NCI-H460 (cell line): ENCODE data around the gene CDH13. TPM values are rescaled to one million over a fixed set of nuclear protein-coding genes. Genes with fewer than 3 reads are reported as not detected.

Source experiments
- DNase-seq: peaks from one replicate; pipeline ENCODE4 v3.0.0-alpha.2; 2016; ENCODE audit warnings: low read depth; ENCODE audit errors: extremely low read depth
- total RNA-seq: library from RNA; depleted of rRNA; stranded (reverse); fragments of >200 nt; shearing (Covaris generic); gene quantifications from 2 replicates; pipeline ENCODE4 v1.2.3, GENCODE V29; 2014

CDH13 gene
- total RNA-seq, 1 experiment from 2014 or later, result 123 TPM

DNA sequence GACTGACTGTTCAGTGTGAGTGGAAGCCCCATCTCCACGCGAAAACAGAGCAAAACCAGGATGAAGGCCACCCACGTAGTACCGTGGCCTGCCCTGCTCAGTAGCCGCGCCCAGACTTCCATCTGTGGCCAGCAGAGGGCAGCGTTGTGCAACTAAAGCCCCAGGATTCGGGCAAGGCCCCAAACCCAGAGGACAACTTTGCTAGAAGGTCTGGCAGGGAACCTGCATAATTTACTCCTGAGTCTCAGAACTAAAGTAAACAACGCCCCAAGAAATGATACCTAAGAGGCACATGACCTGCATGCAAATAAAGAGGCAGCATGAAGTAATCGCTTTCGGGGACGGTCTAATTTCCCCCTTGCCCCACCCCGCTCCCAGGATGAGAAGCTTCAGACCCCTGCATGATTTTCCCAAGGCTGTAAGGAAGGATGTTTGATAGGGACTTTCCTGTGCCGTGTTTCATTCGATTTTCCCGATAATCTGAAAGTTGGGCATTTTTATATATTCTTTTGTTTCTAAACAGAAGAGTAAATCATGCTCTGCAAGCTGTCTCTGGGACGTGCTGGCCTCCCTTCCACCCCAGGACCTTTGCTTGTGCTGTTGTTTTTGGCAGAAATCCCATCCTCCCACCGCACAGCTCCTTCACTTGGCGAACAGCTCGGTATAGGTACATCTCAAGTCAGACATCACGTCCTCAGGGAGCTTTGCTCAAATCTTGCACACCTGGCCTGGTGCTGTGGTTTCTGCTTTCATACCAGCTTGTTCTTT lies 1199.6 kb downstream of the CDH13 start:
- DNase-seq, result peak; percentile 57

DNA sequence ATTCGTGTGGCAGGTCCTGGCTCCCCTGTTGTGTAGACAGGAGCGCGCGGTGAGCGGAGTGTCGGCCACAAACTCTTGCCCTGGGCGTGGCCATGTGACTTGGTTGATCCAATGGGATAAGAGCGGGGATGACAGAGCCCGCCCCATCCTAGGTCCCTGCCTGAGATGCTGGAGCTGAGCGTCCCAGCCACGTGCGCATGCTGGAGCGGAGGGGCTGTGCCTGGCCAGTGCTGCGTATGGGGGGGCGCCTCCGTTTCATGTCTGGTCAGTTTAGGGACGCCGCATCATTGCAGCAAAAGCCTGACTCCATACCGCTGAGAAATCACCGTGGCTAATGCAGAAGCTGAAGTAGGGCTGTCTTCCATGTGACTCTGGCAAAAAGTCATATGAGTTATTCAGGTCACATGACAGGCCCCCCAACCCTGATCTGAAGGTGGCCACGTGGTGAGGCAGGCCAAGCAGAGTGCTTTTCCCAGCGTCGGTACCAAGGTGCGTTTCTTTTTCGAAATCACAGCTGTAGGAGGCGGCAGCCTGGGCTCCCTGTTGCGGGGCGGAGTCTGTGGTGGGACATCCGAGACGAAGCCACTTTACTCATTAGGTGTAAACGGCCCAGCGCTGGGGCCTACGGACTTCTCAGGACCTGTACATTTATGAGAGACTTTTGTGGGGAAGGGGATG lies 1203.5 kb downstream of the CDH13 start:
- no peak for DNase-seq

DNA sequence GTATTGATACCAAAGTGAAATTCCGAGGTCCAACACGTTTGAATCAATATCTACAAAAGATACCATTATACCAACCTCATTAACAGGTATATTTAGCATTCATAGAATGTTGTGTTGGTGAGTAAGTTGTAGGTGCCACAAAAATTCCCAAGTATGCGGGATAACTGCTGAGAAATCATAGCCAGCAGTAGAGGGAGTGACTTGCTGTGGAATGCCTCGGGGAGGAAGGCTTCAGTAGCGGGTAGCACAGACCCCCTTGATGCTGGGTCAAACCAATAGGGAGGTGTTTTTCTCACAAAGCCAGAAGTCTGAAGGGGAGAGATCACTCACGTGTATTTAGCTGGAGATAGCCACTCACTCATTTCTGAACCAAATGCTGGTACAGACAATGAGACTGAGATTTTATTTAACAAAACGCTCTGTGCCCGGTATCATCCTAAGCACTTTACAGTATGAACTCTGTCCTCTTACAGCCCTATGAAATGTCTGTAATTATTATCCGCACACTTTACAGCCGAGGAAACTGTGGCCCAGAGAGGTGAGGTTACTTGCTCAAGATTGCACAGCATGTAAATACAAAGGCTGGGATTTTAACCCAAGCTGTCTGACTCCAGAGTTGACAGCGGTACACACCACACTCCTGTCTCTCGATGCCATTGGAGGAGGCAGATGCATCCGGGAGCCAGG lies 1204.1 kb downstream of the CDH13 start:
- no peak for DNase-seq

DNA sequence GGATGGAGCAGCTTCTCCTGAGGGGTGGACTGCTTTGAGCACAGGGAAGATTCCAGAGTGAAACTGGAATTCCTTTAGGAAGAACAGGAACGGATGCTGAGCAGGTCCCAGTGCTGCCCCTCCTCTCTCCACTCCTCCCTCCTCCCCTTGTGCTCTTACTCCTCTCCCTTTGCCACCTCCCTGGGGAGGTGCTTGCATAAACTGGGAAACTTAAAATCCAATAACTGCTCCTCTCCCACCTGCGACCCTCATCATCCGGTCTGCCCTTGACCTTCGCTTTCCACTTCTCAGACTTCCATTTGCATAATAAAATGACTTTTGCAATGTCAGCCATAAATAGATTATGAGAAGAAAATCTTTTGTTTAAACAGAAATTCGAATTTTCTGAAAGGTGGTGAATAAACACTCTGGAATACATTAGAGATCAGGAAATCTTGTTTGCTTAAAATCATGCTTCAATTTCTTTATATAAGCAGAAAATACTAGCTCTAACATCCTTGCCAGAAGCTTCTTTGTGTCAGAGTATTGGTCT lies 1204.8 kb downstream of the CDH13 start:
- no peak for DNase-seq

DNA sequence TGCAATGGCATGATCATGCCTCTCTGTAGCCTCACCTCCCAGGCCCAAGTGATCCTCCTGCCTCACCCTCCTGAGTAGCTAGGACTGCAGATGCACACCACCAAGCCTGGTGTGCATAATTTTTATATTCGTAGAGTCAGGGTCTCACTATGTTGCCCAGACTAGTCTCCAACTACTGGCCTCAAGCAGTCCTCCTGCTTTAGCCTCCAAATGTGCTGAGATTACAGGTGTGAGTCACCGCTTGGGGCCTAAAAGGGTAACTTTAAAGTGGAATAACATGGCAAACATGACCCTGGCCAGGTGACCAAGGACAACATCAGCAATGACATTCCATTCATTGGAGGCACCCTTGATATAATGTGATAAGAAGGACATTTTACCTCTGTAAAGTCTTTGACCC lies 1207.2 kb downstream of the CDH13 start:
- DNase-seq, result no peak

DNA sequence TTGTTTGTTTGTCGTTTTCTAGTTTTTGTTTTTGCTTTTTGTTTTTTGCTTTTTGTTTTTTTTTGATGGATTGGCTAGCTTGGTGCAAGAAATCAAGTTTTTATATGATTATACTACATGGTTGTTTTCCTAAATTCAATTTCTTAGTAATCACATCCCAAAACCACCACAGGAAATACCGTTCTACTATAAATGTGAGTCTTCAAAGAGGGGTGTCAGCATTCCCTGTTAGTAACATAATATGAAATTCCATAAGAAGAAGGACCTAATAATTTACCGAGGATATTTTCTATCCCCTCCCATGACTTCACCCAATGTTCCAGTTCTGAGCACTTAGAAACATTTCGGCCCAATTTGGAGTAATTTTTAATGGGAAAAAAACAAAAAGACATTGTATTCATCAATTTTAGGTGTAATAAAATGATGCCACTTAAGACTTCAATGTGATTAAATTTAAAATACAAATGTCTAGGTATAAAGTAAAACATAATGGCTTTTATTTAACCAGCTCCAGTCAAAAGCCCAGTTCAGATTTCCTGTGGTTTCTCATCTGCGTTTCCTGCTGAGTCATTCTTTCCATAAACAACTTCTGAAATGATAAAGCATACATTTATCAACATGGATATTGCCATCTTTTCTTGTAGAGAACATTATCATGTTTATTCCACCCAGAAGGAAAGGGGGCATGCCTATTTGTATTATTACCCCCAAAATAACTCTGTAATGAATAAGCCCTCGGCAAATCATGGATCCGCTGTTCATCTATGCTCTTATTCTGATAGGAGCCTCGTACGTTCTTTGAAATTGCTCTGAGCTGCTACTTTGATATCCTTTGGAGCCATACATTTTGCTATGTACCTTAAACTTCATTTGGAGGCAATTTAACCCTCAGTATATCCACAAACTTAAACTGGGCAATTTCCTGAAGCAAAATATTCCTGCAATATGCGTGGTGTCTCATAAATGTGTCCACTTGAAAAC lies 1209.1 kb downstream of the CDH13 start:
- peak; percentile 53 for DNase-seq

DNA sequence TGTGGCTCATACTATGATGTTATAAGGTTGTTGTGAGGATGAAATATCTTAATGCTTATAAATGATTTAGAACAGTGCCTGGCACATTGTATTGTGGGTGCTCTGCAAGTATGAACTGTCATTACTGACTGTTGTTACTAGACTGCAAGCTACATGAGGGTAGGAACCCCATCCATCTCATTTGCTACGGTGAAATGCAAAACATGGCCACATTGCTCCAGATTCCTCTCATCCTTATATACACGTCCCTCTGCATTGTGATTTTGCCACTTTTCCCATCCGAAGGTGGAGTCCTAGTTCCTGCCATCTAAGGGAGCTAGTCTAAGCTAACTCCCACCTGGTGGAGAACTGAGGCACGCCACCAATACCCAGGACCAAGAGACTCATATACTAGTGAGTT lies 1210.8 kb downstream of the CDH13 start:
- DNase-seq, result no peak

DNA sequence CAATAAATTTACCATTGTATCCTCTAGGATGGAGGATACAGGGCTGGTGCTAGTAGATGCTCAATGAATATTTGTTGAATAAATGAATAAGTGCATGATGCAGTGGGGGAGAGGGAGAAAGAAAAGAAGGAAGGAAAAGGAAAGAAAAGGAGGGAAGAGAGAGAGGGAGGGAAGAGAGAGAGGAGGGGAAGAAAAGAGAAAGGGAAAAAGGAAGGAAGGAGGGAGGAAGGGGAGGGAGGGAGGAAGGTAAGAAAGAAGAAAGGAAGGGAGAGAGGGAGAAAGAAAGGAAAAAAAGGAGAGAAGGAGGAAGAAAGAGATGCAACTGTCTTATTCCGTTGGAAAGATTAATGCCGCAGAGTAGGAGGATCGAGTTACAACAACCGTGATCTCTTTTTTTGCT lies 1211.4 kb downstream of the CDH13 start:
- DNase-seq, result no peak

DNA sequence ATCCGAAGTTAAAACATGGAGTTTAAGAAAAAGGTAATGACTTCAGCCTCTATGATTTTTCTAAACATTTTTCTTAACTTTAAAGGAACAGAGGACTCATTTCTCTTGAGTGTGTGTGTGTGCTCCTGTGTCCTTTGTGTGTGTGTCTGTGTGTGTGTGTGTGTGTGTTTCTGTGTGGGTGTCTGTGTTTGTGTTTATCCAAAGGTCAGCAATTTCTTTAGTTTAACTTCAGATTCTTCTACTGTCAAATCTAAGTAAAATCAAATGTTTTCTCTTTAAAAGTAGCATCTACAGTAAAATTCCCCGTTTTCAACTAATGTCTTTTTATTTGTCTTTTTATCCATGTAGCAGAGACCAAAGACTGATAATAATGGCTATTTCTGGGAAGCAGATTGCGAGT lies 1212.8 kb downstream of the CDH13 start:
- no peak for DNase-seq

DNA sequence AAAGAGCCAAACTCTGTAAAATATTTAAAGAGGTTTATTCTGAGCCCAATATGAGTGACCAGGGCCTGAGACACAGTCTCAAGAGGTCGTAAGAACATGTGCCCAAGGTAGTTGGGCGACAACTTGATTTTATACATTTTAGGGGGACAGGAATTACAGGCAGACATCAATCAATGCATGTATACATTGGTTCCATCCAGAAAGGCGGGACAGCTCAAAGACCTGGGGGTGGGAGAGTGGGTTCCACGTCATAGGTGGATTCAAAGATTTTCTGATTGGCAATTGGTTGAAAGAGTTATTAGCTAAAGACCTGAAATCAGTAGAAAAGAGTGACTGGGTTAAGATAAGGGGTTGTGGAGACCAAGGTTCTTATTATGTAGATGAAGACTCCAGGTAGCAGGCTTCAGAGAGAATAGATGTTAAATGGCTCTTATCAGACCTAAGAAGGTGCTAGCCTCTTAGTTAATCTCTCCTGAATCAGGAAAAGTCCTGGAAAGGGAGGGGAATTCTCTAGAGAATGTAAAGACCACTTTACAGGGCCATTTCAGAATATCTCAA lies 1213.4 kb downstream of the CDH13 start:
- DNase-seq, result no peak

DNA sequence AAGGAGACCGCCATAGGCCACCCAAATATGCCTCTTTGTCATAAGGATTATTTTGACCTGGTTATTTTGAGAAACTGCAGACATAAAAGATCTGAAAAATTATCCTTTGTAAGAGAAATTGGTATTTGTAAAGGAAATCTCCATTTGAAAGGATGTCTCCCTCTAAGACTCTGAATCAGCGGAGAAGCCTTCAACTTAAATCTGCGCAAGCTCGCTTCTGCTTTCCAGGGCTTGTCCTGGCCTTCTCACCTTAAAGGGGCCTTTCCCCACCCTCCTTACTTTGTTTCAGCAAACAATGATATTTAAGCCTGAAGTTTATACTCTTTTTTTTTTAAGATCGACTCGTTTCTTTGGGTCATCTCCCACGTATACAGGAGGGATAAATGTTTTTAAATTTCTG lies 1215.5 kb downstream of the CDH13 start:
- no peak for DNase-seq

DNA sequence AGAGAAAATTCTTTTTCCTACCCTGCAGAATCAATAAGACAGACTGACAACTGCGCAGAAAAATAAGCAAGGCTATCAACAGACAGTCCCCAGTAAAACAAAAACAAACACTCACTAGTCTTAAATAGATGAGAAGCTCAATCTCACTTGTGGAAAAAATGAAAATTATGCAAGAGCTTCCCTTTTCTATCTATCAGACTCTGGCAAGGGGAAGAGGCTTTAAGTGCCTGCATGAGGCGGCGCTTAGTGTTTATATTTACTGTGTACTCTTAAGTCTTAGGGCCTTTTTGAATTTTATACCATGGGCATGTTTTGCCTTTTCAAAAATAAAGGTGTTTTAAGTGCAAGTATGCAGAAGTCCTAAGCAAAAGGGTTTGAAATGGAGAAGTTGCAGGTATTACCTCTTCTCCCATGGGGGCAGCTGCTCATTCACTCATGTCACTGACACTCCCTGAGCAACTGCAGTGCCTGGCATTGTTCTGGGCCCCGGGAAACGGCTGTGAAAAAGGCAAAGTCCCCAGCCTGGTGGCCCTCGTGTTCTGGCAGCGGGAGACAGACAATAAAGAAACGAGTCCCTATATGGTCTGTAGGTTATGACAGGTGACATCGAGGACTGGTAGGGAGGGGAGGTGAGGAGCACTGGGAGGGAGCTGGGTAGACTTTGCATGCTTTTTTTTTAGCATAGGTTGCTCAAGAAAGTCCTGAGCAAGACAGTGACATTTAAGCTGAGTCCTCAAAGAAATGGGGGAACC lies 1216.2 kb downstream of the CDH13 start:
- DNase-seq, result no peak

DNA sequence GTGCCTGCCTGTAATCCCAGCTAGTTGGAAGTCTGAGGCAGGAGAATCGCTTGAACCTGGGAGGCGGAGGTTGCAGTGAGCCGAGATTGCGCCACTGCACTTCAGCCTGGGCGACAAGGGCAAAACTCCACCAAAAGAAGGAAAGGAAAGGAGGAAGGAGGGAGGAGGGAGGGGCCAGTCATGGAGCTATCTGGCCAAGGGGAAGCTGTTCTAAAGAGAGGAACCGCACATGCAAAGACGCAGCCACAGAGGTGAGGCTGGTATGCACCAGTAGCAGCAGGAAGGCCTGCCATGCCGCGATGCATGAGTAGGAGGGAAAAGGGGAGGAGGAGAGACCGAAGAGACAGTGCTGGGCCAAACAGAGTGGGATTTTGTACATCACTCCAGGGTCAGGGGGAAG lies 1216.9 kb downstream of the CDH13 start:
- DNase-seq, result no peak

DNA sequence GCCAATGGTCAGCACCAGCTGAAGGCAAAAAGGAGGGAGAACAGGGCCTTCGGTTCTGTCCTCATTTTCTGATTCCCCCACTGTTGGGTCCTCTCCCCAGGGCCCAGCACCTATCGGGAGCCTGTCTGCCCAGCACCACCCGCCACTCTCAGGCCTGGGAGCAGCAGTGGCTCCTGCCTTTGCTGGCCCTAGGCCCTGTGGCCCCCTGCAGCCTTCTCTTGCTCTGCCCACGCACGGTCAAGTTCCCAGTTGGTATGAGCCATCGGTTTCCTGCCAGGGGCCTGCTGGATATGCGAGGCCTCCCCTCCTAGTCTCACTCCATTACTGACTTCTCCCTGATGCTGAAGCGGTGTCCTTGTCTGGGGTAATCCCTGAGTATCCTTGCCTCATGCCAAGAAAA lies 1218.5 kb downstream of the CDH13 start:
- no peak for DNase-seq

DNA sequence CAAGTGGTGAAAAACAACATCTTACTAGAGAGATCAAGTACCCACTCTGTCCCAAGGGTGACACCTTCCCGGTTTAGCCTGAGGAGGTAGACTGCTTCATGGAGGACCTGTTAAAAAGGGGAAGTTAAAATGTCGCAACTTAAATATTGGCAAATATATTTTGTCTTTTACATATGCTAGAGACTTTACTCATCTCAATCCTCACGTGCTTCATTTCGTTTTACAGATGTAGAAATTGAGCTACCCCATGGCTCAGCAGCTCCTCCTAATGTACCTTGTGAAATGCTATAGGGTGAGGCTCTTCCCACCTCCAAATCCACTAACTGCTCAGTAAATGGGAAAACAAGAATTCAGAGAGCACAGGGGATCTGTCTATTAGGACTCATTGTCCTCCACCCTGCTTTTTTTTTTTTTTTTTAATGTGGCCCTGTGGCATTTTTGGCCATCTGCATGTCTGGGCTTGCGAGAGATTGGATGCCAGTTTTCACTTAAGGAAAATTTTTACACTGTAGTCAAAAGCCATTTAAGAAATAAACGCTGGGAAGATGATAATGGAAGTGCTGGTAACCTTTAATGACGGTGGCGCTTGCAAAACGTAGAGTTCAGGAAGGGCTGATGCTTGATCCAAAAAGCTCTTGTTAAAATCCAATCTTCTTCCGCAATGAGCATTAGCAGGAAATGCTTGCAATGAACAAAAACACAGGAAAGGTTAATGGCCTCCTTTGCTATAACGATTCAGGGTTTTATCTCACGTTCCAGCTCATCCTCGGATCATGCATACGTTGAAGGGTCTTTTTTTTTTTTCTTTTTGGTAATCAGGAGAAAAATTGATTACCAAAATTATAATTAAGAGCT lies 1220.8 kb downstream of the CDH13 start:
- no peak for DNase-seq

DNA sequence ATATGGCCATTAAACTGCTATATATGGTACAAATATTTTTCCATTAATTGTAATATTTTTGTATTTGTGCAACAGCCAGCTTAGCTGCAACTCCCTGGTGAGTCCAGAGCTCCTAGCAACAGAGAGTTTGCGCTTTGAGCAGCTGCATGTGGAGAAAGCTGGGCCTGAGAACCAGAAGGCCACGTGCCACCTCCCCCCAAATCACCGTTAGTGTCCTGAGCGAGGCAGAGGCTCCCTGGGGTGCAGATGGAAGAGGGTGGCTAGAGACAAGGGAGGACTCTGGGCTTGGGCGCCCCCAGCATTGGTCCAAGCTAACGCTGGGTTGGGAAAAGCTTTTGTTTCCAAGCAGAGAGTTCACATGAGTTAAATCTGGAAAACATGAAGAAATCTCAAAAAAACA lies 1222.7 kb downstream of the CDH13 start:
- DNase-seq, result no peak
